ENCODE data around the gene THSD4. TPM values are rescaled to one million over a fixed set of nuclear protein-coding genes. Genes with fewer than 3 reads are reported as not detected.

THSD4 gene
- total RNA-seq, 1 experiment from 2014 or later = 29.3 TPM

GRCh38 chr15:71109130-71109529, 6.1 kb upstream of the THSD4 start:
- no peaks in the 10 kb centered on the region for H3K27me3 ChIP-seq (ENCODE audit: insufficient read depth, low read depth)
- intact Hi-C loops (cut with micrococcal nuclease; ENCODE audit: unreplicated experiment) = no loop called here
- H3K9me2 ChIP-seq (ENCODE audit: insufficient read depth) = no peaks in the 10 kb centered on the region
- H4K20me1 ChIP-seq (ENCODE audit: insufficient read depth) = no peaks in the 10 kb centered on the region
- H3K4me1 ChIP-seq (replicated peaks; ENCODE audit: insufficient read depth) = peaks cover 26% of the 10 kb centered on the region
- TF ChIP-seq CTCF (conservative IDR thresholded peaks at IDR 0.05) (no peak), EZH2 (IDR thresholded peaks at IDR 0.05; ENCODE audit: low read depth) (no peak)
- H3K27ac ChIP-seq = no peak overlapping the region
- no peak overlapping the region for H2AFZ ChIP-seq
- peaks cover 14% of the 10 kb centered on the region for H3F3A ChIP-seq (ENCODE audit: insufficient read depth, low read depth)
- H3K4me3 ChIP-seq = no peak overlapping the region
- no peak for DNase-seq
- no peak overlapping the region for H3K4me2 ChIP-seq
- ChIA-PET POLR2A (ENCODE audit: unreplicated experiment) (no interaction called here), CTCF (interaction anchor here (0.7 to 0.9 kb wide), 2 partner anchors 332 to 334 kb away, joined by 3 to 4 read pairs; no protein-coding TSS in a partner anchor)
- H3K9me3 ChIP-seq (ENCODE audit: insufficient read depth, low read depth) = no peaks in the 10 kb centered on the region
- H3K36me3 ChIP-seq (ENCODE audit: low read depth) = no peaks in the 10 kb centered on the region
- no TSS peak for BruUV-seq (replicated peaks)
- no peaks in the 10 kb centered on the region for H3K79me2 ChIP-seq (ENCODE audit: low read depth)

- POLR2A ChIA-PET (ENCODE audit: unreplicated experiment) = no interaction called here
- Histone ChIP-seq H3K9me3 (ENCODE audit: insufficient read depth, low read depth) (no peaks in the 10 kb centered on the region), H3F3A (ENCODE audit: insufficient read depth, low read depth) (peaks cover 22% of the 10 kb centered on the region), H3K9me2 (ENCODE audit: insufficient read depth) (no peaks in the 10 kb centered on the region), H2AFZ (no peak overlapping the region), H3K27me3 (ENCODE audit: insufficient read depth, low read depth) (no peaks in the 10 kb centered on the region), H4K20me1 (ENCODE audit: insufficient read depth) (no peaks in the 10 kb centered on the region), H3K4me3 (no peak overlapping the region), H3K4me1 (replicated peaks; ENCODE audit: insufficient read depth) (peaks cover 33% of the 10 kb centered on the region), H3K4me2 (no peak overlapping the region), H3K27ac (no peak overlapping the region), H3K36me3 (ENCODE audit: low read depth) (no peaks in the 10 kb centered on the region), H3K79me2 (ENCODE audit: low read depth) (no peaks in the 10 kb centered on the region)
- CTCF ChIA-PET = no interaction called here
- BruUV-seq (replicated peaks) = no TSS peak
- TF ChIP-seq CTCF (conservative IDR thresholded peaks at IDR 0.05) (no peak), EZH2 (IDR thresholded peaks at IDR 0.05; ENCODE audit: low read depth) (no peak)
- DNase-seq = no peak
- intact Hi-C loops (cut with micrococcal nuclease; ENCODE audit: unreplicated experiment) = loop anchor here (5.0 kb wide), 1 partner anchor 33 kb away; no protein-coding TSS in a partner anchor
Measured at GRCh38 chr15:71109905-71110304, 5.4 kb upstream of the THSD4 start.

- Histone ChIP-seq H3K36me3 (ENCODE audit: low read depth) (no peaks in the 10 kb centered on the region), H3F3A (ENCODE audit: insufficient read depth, low read depth) (peaks cover 24% of the 10 kb centered on the region), H2AFZ (no peak overlapping the region), H3K4me3 (no peak overlapping the region), H3K4me1 (replicated peaks; ENCODE audit: insufficient read depth) (peaks cover 33% of the 10 kb centered on the region), H3K27me3 (ENCODE audit: insufficient read depth, low read depth) (no peaks in the 10 kb centered on the region), H3K27ac (no peak overlapping the region), H3K9me2 (ENCODE audit: insufficient read depth) (no peaks in the 10 kb centered on the region), H3K4me2 (0 out of 2 replicates have a peak overlapping the region, but pooled peaks have one; percentile 34), H3K9me3 (ENCODE audit: insufficient read depth, low read depth) (no peaks in the 10 kb centered on the region), H4K20me1 (ENCODE audit: insufficient read depth) (no peaks in the 10 kb centered on the region), H3K79me2 (ENCODE audit: low read depth) (no peaks in the 10 kb centered on the region)
- ChIA-PET CTCF (no interaction called here), POLR2A (ENCODE audit: unreplicated experiment) (no interaction called here)
- TF ChIP-seq CTCF (conservative IDR thresholded peaks at IDR 0.05) = no peak
- TF ChIP-seq EZH2 (IDR thresholded peaks at IDR 0.05; ENCODE audit: low read depth) = no peak
- intact Hi-C loops (cut with micrococcal nuclease; ENCODE audit: unreplicated experiment) = loop anchor here (5.0 kb wide), 1 partner anchor 33 kb away; no protein-coding TSS in a partner anchor
- DNase-seq = no peak
- no TSS peak for BruUV-seq (replicated peaks)
Measured at GRCh38 chr15:71110405-71111180, 4.7 kb upstream of the THSD4 start.
